Cardiac fibroblast (primary cell): Measurements from ENCODE around the gene KRTAP5-6.

Experiments
- DNase-seq, 2 donors: peaks; one replicate each; pipeline versions ENCODE4 v3.0.0 to v3.0.0-alpha.2; 2010; ENCODE audit warnings: low read depth in 2 of 2
- H3K4me3 ChIP-seq, 2 donors: replicated peaks in 1 of 2; 1 replicate in 1 of 2; 2 replicates in 1 of 2; pipeline ENCODE4 v1.5.1; 2011; ENCODE audit warnings: low read depth in 2 of 2, low read length in 2 of 2, mild to moderate bottlenecking in 2 of 2, moderate library complexity in 1 of 2
- TF ChIP-seq, protein P1 (sequence below): IDR thresholded peaks from one replicate; pipeline ENCODE4 v1.5.1; 2011; ENCODE audit warnings: low read depth, mild to moderate bottlenecking, low read length, inconsistent platforms

KRTAP5-6 gene

DNA sequence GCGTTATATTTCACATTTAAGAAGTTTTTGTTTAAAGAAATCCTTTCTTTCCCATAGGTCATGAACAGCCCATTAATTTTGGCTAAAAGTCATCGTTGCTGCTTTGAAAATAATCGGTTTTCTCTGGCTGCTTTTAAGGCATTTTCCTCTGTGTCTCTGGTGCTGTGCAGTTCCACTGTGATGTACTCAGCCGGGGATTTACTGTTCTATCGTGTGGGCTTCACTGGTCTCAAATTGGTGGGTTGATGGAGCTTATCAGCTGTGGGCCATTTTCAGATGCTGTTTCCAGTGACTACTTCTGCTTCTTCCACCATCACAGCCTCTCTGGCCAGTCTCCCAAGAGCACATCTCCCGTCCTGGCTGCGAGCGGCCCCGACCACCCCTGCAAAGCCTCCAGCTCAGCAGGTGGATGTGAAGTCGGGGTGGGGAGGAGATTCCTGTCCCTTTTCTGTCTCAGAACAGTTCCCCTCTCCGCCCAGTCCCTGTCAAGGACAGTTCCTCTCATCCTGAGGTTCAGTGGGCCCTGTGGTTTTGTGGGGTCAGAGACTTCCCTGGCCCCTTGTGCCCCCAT is 33.1 kb downstream of the KRTAP5-6 start:
- TF ChIP-seq, protein P1, sequence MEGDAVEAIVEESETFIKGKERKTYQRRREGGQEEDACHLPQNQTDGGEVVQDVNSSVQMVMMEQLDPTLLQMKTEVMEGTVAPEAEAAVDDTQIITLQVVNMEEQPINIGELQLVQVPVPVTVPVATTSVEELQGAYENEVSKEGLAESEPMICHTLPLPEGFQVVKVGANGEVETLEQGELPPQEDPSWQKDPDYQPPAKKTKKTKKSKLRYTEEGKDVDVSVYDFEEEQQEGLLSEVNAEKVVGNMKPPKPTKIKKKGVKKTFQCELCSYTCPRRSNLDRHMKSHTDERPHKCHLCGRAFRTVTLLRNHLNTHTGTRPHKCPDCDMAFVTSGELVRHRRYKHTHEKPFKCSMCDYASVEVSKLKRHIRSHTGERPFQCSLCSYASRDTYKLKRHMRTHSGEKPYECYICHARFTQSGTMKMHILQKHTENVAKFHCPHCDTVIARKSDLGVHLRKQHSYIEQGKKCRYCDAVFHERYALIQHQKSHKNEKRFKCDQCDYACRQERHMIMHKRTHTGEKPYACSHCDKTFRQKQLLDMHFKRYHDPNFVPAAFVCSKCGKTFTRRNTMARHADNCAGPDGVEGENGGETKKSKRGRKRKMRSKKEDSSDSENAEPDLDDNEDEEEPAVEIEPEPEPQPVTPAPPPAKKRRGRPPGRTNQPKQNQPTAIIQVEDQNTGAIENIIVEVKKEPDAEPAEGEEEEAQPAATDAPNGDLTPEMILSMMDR = no peak
- H3K4me3 ChIP-seq = no peak overlapping the region
- DNase-seq = no peak

DNA sequence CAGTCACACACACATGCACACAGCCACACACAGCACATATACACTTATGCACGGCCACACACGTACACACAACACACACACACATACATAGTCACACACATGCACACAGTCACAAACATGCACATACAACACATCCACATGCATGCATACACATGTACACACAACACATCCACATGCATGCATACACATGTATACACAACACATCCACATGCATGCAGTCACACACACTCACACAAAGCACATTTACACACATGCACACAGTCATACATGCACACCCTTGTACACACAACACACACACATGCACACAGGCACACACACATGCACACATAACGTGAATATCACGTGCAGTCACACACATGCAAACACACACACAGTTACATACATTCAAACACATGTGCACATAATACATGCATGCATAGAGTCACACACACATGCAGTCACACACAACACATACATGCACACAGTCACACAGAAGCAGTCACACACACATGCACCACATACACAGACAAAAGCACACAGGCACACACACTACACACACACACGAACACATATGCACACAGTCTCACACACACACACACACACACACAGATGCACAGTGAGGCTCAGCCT is 34.6 kb downstream of the KRTAP5-6 start:
- TF ChIP-seq, protein P1 = no peak

DNA sequence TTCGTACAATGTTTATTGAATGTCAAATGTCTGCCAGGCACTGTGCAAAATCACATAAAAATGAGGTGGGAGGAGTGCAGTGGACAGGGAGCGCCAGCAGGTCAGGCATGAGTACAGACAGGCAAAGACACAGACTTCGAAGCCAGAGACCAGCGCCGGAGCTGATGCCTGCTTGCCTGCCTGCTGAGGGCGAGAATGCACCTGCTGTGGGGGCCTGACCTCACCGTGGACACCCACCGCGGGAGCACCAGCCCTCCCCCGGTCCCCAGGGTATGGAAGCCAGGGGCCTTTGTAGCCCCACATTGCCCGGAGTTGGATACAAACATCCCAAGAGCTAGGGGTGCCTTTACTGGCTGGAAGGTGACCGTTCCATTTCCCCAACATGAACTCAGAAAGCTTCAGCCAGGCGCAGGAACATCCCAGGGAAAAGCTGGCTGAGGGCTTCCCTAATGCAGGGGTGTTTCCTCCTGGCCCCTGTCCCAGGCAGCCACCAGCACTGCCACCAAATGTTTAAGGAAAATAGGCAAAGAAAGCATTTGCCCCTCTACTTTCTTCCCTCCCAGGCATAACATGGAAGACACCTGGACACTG is 35.5 kb downstream of the KRTAP5-6 start:
- H3K4me3 ChIP-seq = no peak overlapping the region
- DNase-seq = no peak
- TF ChIP-seq, protein P1 = no peak

More for the DNA sequence above, 34.6 kb downstream of the KRTAP5-6 start:
- no peak overlapping the region for H3K4me3 ChIP-seq
- no peak for DNase-seq

DNA sequence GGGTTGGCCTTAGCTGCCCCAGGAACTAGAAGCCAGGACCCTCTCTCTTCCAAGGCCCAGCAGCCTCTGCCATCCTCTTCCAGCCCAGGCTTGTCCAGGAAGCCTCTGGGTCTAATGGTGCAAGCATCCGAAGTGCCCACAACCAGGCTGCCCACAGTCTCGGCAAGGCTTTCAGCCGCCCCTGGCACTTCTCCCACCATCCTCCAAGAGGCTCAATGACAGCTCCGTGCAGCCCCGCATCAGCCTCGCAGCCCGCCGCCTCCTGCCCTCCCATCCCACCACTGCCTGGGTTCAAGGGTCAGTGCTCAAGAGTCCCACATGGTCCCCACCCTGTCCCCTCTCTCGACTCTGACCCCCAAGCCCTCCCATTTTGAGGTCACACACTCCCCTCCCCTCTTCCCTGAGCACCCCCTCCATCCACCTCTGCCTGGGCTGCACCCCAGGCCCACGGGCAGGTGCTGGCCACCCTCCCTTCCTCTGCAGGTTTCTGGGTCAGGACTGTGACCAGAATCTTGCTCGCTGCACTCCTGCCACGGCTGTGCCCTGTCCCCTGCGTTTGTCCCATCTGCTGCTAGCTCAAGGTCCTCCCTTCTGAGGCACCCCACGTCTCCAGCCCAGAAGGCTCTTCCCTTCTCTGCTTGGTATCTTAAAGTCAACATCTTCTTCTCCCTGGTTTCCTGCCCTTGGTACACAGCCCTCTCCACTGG is 36.2 kb downstream of the KRTAP5-6 start:
- TF ChIP-seq, protein P1 = no peak
- DNase-seq = no peak
- no peak overlapping the region for H3K4me3 ChIP-seq

DNA sequence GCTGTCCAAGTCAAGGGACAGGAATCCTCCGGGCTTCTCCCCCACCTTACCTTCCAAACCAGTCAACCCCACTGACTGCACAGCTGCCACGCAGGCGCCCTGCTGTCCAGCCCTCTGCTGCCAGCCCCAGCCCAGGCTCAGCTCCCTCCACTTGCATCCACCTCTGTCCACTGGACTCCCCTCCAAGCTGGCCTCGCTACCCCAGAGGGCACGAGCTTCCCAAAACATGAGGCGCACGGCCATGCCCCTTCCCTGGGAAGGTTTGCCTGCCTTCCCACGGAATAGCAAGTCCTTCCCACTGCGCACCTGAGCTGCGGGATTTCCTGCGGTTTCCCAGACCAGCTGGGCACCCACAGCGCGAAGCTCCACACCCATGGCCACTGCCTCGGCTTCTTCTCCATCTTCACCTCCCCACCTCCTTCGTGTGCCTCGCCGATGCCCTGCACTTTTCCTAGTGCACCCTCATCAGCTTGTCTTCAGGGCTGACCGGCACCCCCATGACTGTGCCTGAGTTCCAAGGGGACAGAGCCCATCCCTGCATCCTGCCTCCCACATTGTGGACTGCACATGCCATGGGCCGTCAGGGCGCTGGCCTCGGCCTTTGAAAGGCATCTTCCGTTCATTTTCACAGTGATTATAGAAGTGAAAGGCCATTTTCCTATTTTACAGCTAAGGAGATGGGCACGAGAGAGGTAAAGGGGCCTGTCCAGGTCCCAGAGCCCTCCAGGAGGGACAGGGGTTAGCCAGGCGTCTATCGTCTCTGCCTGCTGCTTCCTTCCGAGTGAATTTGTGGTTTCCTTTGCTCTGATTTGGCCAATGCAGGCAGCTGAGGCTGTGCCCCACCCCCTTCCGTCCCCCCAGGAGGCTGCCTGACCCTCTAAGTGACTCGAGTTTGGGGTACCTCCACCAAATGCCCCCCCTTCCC is 37.0 kb downstream of the KRTAP5-6 start:
- no peak for DNase-seq
- TF ChIP-seq, protein P1 = no peak
- H3K4me3 ChIP-seq = no peak overlapping the region

DNA sequence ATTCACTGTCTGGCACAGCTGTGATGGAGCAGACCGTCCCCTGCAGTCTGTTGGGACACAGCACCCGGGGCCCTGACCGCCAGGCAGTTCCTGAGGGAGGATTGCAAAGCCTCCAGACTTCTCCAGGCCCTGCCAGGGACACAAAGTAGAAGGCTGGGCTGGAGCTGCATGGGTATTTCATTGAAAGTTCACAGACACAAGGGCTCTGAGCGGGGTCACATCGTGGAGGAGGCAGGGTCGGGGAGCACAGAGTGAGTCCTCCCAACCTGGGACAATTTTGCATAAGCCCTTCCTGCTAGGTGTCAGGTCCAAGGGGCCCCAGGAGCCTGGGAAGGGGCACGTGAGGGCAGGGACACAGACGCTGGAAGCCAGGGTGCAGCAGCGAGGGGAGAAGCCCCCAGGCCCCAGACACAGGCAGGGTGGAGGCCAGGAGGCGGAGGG is 37.7 kb downstream of the KRTAP5-6 start:
- DNase-seq = no peak
- TF ChIP-seq, protein P1 = no peak
- no peak overlapping the region for H3K4me3 ChIP-seq
